Measurements from ENCODE around the gene ANKRD31.

The ANKRD31 gene

GRCh38 chr5:75067434-75067833 lies 169.2 kb downstream of the ANKRD31 start:
- DNase-seq: no peak

- DNase-seq: no peak
Observed at GRCh38 chr5:75062925-75063531, 173.7 kb downstream of the ANKRD31 start.

DNA sequence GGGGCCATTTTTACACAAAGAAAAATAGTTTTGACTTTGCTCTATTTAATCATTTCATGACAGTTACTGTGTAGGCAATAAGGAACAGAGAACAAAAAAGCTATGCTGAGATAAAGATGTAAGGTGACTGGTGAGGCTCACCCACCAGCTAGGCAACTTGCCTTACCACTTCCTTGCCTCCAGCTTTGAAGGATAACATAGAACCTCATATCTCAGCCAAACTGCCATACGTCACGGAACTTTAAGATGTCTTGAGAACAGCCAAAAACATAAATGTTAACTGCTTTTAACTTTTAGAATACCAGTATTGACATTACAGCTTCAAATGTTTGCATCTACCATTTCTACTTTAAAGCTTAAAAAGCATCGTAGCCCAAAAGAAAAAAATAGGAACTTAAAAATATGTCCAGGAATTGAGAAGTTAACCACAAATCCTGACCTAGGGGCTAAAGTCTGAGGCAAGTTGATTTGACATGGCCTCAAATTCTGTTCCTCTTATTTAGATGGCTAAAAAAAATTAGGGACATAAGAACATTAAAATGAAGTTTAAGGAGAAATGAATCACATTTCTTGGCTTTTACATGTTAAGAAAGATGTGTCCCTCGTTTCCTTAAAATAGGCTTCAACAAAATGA lies 176.6 kb downstream of the ANKRD31 start:
- DNase-seq: no peak

DNA sequence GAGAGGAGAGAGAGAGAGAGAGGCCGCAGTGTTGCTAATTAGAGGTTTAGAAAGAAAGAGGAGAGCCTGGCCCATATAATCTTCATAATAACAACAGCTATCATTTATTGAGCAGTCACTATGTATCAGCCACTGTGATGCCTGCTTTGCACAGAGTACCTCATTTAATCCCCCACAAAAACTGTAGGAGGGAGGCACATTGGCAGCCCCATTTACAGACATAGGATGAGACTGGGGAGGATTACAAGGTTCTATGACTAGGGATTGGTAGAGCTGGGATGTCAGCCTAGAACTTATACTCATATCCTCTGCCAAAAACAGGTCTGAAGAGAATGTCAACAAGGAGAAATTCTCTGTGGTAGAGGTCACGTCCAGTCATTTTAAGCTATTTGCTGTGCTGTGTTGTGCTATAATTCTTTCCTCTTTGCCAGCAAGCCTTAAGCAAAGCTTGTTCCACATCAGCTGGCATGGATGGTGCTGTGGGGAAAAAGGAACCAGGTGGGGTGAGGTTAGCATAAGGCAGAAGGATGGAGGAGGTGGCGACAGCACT lies 177.6 kb downstream of the ANKRD31 start:
- DNase-seq: no peak

GRCh38 chr5:75057561-75057960 lies 179.1 kb downstream of the ANKRD31 start:
- DNase-seq: no peak

DNA sequence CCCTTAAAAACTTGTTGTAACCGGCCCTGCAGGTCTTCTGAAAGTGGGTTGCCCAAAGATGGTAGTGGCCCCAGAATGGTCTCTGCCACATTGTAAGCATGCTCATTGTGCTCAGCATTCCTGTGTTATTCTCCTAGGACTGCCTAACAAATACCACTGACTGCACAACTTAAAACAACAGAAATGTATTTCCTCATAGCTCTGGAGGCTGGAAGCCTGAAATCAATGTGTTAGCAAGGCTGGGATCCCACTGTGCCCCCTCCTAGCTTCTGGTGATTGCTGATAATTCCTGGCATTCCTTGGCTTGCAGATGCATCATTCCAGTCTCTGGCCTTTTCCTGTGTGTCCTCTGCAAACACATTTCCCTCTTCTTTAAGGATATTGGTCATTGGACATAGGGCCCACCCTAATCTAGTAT lies 180.9 kb downstream of the ANKRD31 start:
- no peak for DNase-seq

- DNase-seq: peak in 10 of 56 donors; percentile 16 to 63 (median 46)
Observed at GRCh38 chr5:75054134-75054930, 182.3 kb downstream of the ANKRD31 start.

DNA sequence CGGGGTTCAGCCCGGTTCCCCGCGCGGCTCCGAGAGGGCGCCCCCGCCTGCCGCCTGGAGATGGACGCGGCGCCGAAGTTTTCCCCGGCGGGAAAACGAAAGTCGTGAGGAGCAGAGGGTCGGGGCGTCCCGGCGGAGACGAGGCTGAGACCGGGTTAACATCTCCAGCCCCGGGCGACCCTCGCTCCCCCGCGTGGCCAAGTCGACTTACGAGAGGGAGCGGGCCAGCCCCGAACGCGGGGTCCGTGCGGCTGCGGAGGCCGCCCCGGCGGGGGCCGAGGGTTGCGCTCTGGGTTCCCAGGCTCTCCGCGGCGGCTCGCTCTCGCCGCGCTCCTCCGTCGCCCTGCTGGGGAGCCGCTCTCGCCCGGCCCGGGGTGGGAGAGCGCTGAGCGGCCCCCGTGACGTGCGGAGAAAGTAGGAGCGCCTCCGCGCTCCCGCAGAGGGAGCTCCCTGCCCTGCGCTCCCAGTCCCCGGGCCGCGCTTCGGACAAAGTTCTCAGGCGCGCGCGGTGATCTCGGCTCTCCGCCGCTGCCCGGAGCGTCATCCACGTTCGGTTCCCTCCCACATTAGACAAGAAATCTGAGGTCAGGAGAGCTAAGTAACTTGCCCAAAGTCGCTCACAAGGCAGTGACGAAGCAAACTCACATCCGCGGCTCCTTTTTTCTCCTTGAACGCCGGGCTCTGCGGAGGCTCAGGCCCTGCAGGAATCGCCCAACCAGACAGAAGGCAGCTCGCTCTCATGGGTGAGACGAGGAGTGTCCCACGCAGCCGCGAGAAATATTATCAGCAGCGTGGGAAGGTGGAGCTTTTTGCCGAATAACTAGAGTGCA lies 183.2 kb downstream of the ANKRD31 start:
- peak in 31 of 56 donors; percentile 25 to 72 (median 46) for DNase-seq

DNA sequence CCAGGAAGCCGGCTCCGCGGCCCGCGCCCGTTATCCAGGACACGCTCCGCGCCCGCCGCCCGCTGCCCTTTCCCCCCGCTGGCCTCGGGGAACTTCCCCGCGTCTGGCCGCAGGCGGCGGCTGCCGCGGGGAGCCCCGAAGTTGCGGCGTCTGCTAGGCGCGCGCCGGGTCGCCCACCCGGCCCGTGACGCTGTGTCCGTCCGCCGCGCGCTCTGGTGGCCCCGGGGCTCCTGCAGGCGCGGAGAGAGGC lies 183.7 kb downstream of the ANKRD31 start:
- DNase-seq: no peak

DNA sequence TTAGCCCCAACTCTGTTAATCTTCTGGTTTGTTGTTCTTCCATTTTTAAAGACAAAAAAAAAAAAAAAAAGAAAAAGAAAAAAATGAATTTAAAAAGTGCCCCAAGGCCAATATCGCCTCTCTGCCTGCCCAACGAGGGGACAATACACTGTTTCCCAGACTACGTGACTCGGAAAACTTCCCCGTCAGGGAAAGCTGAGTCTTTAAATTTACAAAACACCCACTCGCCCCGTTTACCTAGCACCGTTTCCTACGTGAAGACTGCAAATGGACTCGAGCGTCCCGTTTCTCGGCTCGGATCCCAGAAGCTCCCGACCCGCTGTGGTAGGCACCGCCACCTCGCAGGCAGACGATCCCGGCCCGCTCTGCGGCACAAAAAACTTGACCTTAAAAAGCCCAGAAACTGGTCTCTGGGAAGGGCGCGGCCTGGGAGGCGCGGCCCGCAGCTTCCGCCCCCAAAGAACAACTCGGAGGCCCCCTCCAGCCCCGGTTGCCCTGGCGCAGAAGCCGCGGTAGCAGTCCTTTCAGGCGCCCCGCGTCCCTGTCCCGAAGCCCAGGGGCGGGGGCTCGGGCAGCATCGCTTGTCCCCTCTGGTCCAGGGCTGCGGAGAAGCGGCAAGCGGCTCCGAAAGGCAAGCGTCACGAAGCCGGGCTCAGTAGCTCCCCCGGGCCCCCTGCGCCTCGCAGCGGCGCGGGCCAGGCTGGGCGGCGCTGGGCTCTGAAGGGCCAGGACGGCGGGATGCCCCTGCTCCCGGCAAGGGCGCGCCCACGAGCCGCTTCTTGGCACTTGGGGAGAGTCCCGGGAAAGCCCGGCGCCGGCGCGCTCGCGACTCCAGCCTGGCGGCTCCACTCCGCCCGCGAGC lies 184.3 kb downstream of the ANKRD31 start, which contains the start of gene GCNT4:
Gene GCNT4, minus strand, starts transcription at position 367 of the 862 bp plus-strand sequence. CDS start 22,521 bp downstream, outside the sequence.
- peak in 16 of 56 donors; percentile 7 to 57 (median 26) for DNase-seq

- no peak for DNase-seq
Observed at GRCh38 chr5:75051217-75051751, 185.4 kb downstream of the ANKRD31 start.

DNA sequence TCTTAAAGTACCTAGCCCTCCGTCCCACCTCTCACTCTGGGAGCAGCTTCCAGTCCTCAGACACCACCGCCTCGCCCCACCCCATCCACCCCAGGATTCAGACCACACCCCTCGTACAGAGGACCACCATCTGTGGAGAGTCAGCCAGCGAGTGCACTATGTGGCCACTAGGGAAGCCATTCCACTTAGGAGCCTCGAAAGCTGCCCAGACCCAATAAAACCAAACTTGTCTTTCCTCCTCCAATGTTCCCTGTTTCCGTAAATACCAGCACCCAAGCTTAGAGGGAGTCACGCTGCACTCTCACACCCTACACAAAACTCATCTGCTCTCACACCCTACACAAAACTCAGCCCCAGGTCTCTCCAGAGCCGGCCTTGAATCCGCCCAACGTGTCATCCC lies 186.3 kb downstream of the ANKRD31 start:
- no peak for DNase-seq

DNA sequence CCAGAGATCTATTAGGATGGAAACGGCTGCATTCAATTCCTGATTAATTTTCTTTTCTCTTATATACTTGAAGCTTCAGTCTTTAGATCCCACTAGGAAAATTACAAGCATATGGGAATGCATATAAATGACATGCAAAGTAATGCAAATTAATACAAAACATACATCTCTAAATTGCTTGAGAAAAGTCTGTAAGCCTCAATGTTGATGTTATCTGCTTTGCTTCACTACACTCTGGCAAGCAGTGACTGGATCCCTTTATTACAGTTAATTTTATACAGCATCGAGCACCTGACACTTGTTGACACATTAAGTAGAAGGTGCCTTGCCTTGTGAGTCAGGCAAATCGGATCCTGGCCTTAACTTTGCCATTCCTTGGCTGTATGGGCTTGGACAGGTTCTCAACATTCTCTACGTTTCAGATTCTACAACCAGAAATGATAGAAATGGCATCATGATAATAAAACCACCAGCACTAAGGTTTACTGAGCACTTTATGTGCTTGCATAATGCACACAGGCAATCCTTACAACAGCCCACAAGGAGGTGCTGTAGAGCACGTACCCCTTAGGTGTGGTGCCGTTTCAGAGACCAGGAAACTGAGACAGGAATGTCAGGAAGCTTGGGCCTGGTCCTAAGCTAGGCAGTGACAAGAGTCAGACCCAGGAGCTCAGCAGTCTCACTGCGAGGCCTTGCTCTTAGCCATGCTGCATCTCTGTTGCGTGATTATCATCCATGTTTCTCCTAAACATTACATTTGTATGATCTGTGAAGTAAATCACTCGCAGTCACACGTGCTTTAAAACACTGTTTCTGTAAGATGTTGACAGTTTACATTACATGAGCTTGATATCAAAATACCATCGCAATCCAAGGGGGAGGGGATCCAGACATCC lies 187.0 kb downstream of the ANKRD31 start:
- peak in 4 of 56 donors; percentile 3 to 38 (median 10) for DNase-seq

- no peak for DNase-seq
Observed at GRCh38 chr5:75048457-75048953, 188.2 kb downstream of the ANKRD31 start.

- no peak for DNase-seq
Observed at GRCh38 chr5:75047356-75047755, 189.3 kb downstream of the ANKRD31 start.

GRCh38 chr5:75046366-75047142 lies 190.1 kb downstream of the ANKRD31 start:
- DNase-seq: no peak

DNA sequence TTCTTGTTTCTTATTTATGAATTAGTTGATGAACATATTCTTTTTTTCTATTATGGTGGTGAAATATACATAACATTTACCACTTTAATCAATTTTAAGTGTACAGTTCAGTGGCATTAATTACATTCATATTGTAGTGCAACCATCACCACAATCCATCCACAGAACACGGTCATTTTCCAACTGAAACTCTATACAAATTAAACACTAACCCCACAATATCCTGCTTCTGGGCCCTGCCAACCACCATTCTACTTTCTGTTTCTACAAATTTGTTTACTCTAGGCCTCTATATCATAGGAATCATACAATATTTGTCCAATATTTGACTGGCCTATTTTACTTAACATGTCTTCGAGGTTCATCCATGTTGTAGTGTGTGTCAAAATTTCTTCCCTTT lies 191.6 kb downstream of the ANKRD31 start:
- DNase-seq: no peak

DNA sequence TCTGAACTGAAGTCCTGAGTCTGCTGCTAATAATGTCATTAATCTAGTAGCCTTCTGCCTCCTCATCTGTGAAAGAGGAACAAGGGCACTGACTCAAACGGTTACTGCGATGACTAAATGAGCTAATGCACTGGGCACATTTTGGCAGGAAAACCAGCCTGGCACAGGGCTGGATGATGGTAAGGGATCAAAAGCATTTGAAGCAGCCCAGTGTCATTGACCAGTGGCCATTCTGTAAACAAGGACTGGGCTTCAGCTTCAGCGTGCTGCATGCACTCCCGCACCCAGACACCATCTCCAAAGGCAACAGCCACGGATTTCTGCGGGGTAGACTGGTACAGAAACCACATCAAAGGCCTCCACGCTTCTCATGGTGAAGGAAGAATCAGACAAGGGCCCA lies 192.3 kb downstream of the ANKRD31 start:
- DNase-seq: peak in 26 of 56 donors; percentile 5 to 61 (median 26)

All from amygdala (tissue), 56 donors.